GM23338 (cell line): Measurements from ENCODE around the gene WBP1. TPM values are rescaled to one million over a fixed set of nuclear protein-coding genes. Genes with fewer than 3 reads are reported as not detected.
A peak's percentile ranks its signal among the peaks of the same experiment; 100 is the strongest.

Source experiments
- ATAC-seq: fragments of 200-7000 bp; cut with Tn5 transposase; 3 replicates; pipeline ENCODE4 v1.9.1; 2020
- DNase-seq: peaks from one replicate; pipeline ENCODE4 v3.0.0-alpha.2; 2015; ENCODE audit warnings: low spot score
- H2AFZ ChIP-seq: fragments of 200-600 bp; sonication (generic); 2 replicates; pipeline ENCODE4 v1.8.0; 2016; ENCODE audit warnings: antibody characterized with exemption, mild to moderate bottlenecking, moderate library complexity
- H3F3A ChIP-seq: fragments of 200-600 bp; sonication (generic); replicated peaks from 2 replicates; pipeline ENCODE4 v1.8.0; 2017; ENCODE audit warnings: antibody characterized with exemption, mixed run types, low read depth
- H3K27ac ChIP-seq: fragments of 200-600 bp; sonication (generic); 2 replicates; pipeline ENCODE4 v1.6.1; 2016; ENCODE audit warnings: low read depth
- H3K27me3 ChIP-seq: fragments of 200-600 bp; sonication (generic); 2 replicates; pipeline ENCODE4 v1.8.0; 2016; ENCODE audit warnings: mild to moderate bottlenecking, mixed run types, moderate library complexity; ENCODE audit not compliant: insufficient read depth
- H3K36me3 ChIP-seq: fragments of 200-600 bp; sonication (generic); 2 replicates; pipeline ENCODE4 v1.8.0; 2016; ENCODE audit warnings: mild to moderate bottlenecking; ENCODE audit not compliant: insufficient read depth
- H3K4me1 ChIP-seq: fragments of 200-600 bp; sonication (generic); 2 replicates; pipeline ENCODE4 v1.8.0; 2016; ENCODE audit warnings: mild to moderate bottlenecking, moderate library complexity; ENCODE audit not compliant: insufficient read depth
- H3K4me2 ChIP-seq: fragments of 200-600 bp; sonication (generic); 2 replicates; pipeline ENCODE4 v1.7.1; 2017; ENCODE audit warnings: mixed run types
- H3K4me3 ChIP-seq: fragments of 200-600 bp; sonication (generic); 2 replicates; pipeline ENCODE4 v1.6.1; 2016; ENCODE audit warnings: mixed run types
- H3K79me2 ChIP-seq: fragments of 200-600 bp; sonication (generic); replicated peaks from 2 replicates; pipeline ENCODE4 v1.8.0; 2017; ENCODE audit warnings: mild to moderate bottlenecking; ENCODE audit not compliant: insufficient read depth
- H3K9me2 ChIP-seq: fragments of 200-600 bp; sonication (generic); 2 replicates; pipeline ENCODE4 v1.8.0; 2017; ENCODE audit not compliant: insufficient read depth
- H4K20me1 ChIP-seq: fragments of 200-600 bp; sonication (generic); replicated peaks from 2 replicates; pipeline ENCODE4 v1.8.0; 2017; ENCODE audit warnings: mild to moderate bottlenecking; ENCODE audit not compliant: insufficient read depth
- H3K27ac Mint-ChIP-seq: 2 replicates; pipeline ENCODE4 v1.8.0; 2020; ENCODE audit warnings: inconsistent platforms, mild to moderate bottlenecking, moderate library complexity, mixed read lengths
- H3K27me3 Mint-ChIP-seq: 3 replicates; pipeline ENCODE4 v1.8.0; 2022; ENCODE audit warnings: low read depth, mild to moderate bottlenecking, moderate library complexity, mixed read lengths, inconsistent platforms; ENCODE audit not compliant: insufficient read depth, poor library complexity
- H3K36me3 Mint-ChIP-seq: 3 replicates; pipeline ENCODE4 v1.8.0; 2021; ENCODE audit warnings: low read depth, mild to moderate bottlenecking, inconsistent platforms, moderate library complexity, mixed read lengths
- H3K4me1 Mint-ChIP-seq: 3 replicates; pipeline ENCODE4 v1.8.0; 2020; ENCODE audit warnings: mild to moderate bottlenecking, inconsistent platforms, mixed read lengths
- H3K4me3 Mint-ChIP-seq: 3 replicates; pipeline ENCODE4 v1.8.0; 2021; ENCODE audit warnings: moderate library complexity, mild to moderate bottlenecking, inconsistent platforms, mixed read lengths
- H3K9me3 Mint-ChIP-seq: 3 replicates; pipeline ENCODE4 v1.8.0; 2020; ENCODE audit warnings: moderate library complexity, mild to moderate bottlenecking, inconsistent platforms, mixed read lengths
- CREB1 ChIP-seq: fragments of 250-450 bp; sonication (Bioruptor Pico); IDR thresholded peaks from 2 replicates; pipeline ENCODE4 v1.5.0; 2020; ENCODE audit warnings: low read depth, mild to moderate bottlenecking, moderate library complexity
- CTCF ChIP-seq, 2 experiments: fragments of 200-600 bp in 1 of 2; sonication (generic) in 1 of 2; conservative IDR thresholded peaks; 2 replicates each; pipeline versions ENCODE4 v1.5.1 to v1.6.1; 2016 to 2017; ENCODE audit warnings: antibody characterized with exemption in 2 of 2, low read depth in 2 of 2, mild to moderate bottlenecking in 2 of 2, moderate library complexity in 1 of 2
- EZH2phosphoT487 ChIP-seq: fragments of 200-600 bp; sonication (generic); IDR thresholded peaks from one replicate; pipeline ENCODE4 v1.8.1; 2018; ENCODE audit warnings: antibody characterized with exemption; ENCODE audit not compliant: unreplicated experiment
- NANOG ChIP-seq: IDR thresholded peaks from 2 replicates; pipeline ENCODE4 v1.6.1; 2016; ENCODE audit warnings: antibody characterized with exemption, borderline replicate concordance
- POLR2AphosphoS5 ChIP-seq: IDR thresholded peaks from 2 replicates; pipeline ENCODE4 v1.6.1; 2016; ENCODE audit warnings: antibody characterized with exemption, low read depth
- ZNF114 ChIP-seq: fragments of 250-450 bp; sonication (Bioruptor Pico); IDR thresholded peaks from 2 replicates; pipeline ENCODE4 v1.5.0; 2020; ENCODE audit warnings: mild to moderate bottlenecking, moderate library complexity
- ZNF331 ChIP-seq: fragments of 250-450 bp; sonication (Bioruptor Pico); IDR thresholded peaks from 2 replicates; pipeline ENCODE4 v1.5.0; 2020; ENCODE audit warnings: low read depth, mild to moderate bottlenecking, moderate library complexity
- ZNF462 ChIP-seq: fragments of 250-450 bp; sonication (Bioruptor Pico); IDR thresholded peaks from 2 replicates; pipeline ENCODE4 v1.5.0; 2020; ENCODE audit warnings: mild to moderate bottlenecking, moderate library complexity
- polyA plus RNA-seq: library from polyadenylated mRNA; unstranded; fragments of >200 nt; fragmentation: Nextera tagmentation; extraction: Ambion mirVana; gene quantifications from 2 replicates; pipeline ENCODE4 v1.2.1, GENCODE V29; 2016
- total RNA-seq: library from RNA; depleted of rRNA; stranded (reverse); fragments of >200 nt; shearing (Covaris generic); gene quantifications from 2 replicates; pipeline ENCODE4 v1.2.3, GENCODE V29; 2014

The WBP1 gene
- total and polyA plus RNA-seq, 2 experiments from 2014 or later: 53.0 to 64.4 TPM

GRCh38 chr2:74419345-74419744 is 38.9 kb upstream of the WBP1 start (continued):
- TF ChIP-seq ZNF462 (CRISPR knock-in tag) (no peak), ZNF114 (CRISPR knock-in tag) (no peak)

- Mint-ChIP-seq H3K9me3 (no peaks in the 10 kb centered on the region), H3K4me1 (peaks cover 23% of the 10 kb centered on the region), H3K4me3 (peak overlapping the region; percentile 9; the same call in 1 of the 3 replicates), H3K27ac (no peak overlapping the region), H3K36me3 (peaks cover 4% of the 10 kb centered on the region; the same call in 2 of the 3 replicates), H3K27me3 (peaks cover 48% of the 10 kb centered on the region)
- DNase-seq: no peak
- ATAC-seq: no peak
- H3K27me3 ChIP-seq: peaks cover 31% of the 10 kb centered on the region
- H2AFZ ChIP-seq: no peak overlapping the region
- H3K79me2 ChIP-seq: no peaks in the 10 kb centered on the region
- no peak for TF ChIP-seq EZH2phosphoT487
- TF ChIP-seq ZNF331 (CRISPR knock-in tag): no peak
- no peak for TF ChIP-seq CTCF (conservative IDR thresholded peaks at IDR 0.05; ENCODE audit: low read depth in 2 of 2)
- no peak for TF ChIP-seq ZNF114 (CRISPR knock-in tag)
- no peak for TF ChIP-seq ZNF462 (CRISPR knock-in tag)
- TF ChIP-seq CREB1: no peak
- no peak for TF ChIP-seq NANOG
- TF ChIP-seq POLR2AphosphoS5: no peak
- H3F3A ChIP-seq: peaks cover 8% of the 10 kb centered on the region; the same call in 1 of the 2 replicates
- no peaks in the 10 kb centered on the region for H3K9me2 ChIP-seq
- peaks cover 12% of the 10 kb centered on the region for H3K4me1 ChIP-seq
- H3K4me3 ChIP-seq: no peak overlapping the region
- no peak overlapping the region for H3K4me2 ChIP-seq
- H3K27ac ChIP-seq: no peak overlapping the region
- H3K36me3 ChIP-seq: no peaks in the 10 kb centered on the region
- H4K20me1 ChIP-seq: no peaks in the 10 kb centered on the region; the same call in 1 of the 2 replicates
These were observed 38.2 kb upstream of the WBP1 start for GRCh38 chr2:74420006-74420405.
